K562 (cell line): ENCODE data around the gene EIF4E2. TPM values are rescaled to one million over a fixed set of nuclear protein-coding genes. Genes with fewer than 3 reads are reported as not detected.

ENCODE experiments used
- ATAC-seq: fragments of 200-7000 bp; cut with Tn5 transposase; 3 replicates; pipeline ENCODE4 v1.9.1; 2020; ENCODE audit warnings: moderate library complexity
- BruUV-seq: library from RNA; stranded (reverse); fragments of 400-500 nt; replicated peaks from 2 replicates; lab custom pipeline; 2021; lab: Mats Ljungman, UMichigan
- CTCF ChIA-PET: fragments of 300-600 bp; formaldehyde crosslinking; extraction: SDS; loops from one replicate; lab custom pipeline; 2021; ENCODE audit warnings: low intra/inter-chr PET ratio; lab: Yijun Ruan, JAX
- POLR2A ChIA-PET: fragments of 300-600, 350-650 bp; sonication (Branson Sonifier 250); formaldehyde crosslinking; extraction: SDS; loops from one replicate; lab custom pipeline; 2021; ENCODE audit warnings: antibody characterized with exemption, inconsistent platforms; lab: Yijun Ruan, JAX
- DNase-seq, 4 experiments: peaks; one replicate each; pipeline versions ENCODE4 v3.0.0 to v3.0.0-alpha.2; 2011 to 2018; ENCODE audit warnings: low spot score in 3 of 4, mixed read lengths in 3 of 4; ENCODE audit errors: extremely low read depth in 1 of 4
- FAIRE-seq: peaks from 2 replicates; lab custom pipeline; 2011; peaks lifted over from hg19 to GRCh38; lab: Jason Lieb, UNC
- H2AFZ ChIP-seq: 2 replicates; pipeline ENCODE4 v1.6.0; 2011; ENCODE audit warnings: low read depth, low read length, control low read depth, inconsistent platforms
- H3K27ac ChIP-seq: fragments of 200-600 bp; 3 replicates; pipeline ENCODE4 v1.8.0; 2011; ENCODE audit warnings: low read depth, mild to moderate bottlenecking, control low read depth, inconsistent platforms, low read length, moderate library complexity, mixed read lengths; ENCODE audit errors: extremely low read depth
- H3K27me3 ChIP-seq, 2 experiments: fragments of 300-600 bp in 1 of 2; 2 replicates in 1 of 2; 3 replicates in 1 of 2; pipeline versions ENCODE4 v1.6.0 to v1.8.0; 2011; ENCODE audit warnings: inconsistent platforms in 2 of 2, low read length in 2 of 2, mild to moderate bottlenecking in 1 of 2, mixed read lengths in 1 of 2, moderate library complexity in 1 of 2; ENCODE audit not compliant: control insufficient read depth in 2 of 2, insufficient read depth in 2 of 2
- H3K36me3 ChIP-seq: fragments of 300-600 bp; 3 replicates; pipeline ENCODE4 v1.8.0; 2011; ENCODE audit warnings: mild to moderate bottlenecking, low read length, inconsistent platforms; ENCODE audit not compliant: control insufficient read depth, insufficient read depth
- H3K4me1 ChIP-seq, 2 experiments: fragments of 200-600 bp in 1 of 2; replicated peaks in 1 of 2; 2 replicates in 1 of 2; 3 replicates in 1 of 2; pipeline versions ENCODE4 v1.5.1 to v1.8.0; 2011; ENCODE audit warnings: inconsistent platforms in 2 of 2, low read length in 2 of 2, mild to moderate bottlenecking in 1 of 2, mixed read lengths in 1 of 2, moderate library complexity in 1 of 2; ENCODE audit not compliant: control insufficient read depth in 2 of 2, insufficient read depth in 2 of 2
- H3K4me2 ChIP-seq: 2 replicates; pipeline ENCODE4 v1.6.1; 2011; ENCODE audit warnings: low read length, control low read depth, inconsistent platforms, mixed read lengths; ENCODE audit not compliant: insufficient read depth
- H3K4me3 ChIP-seq: fragments of 200-600 bp; sonication (generic), shearing (Covaris generic); 2 replicates; pipeline ENCODE4 v1.5.1; 2016; ENCODE audit warnings: control low read depth, inconsistent platforms
- H3K79me2 ChIP-seq: fragments of 200-600 bp; 3 replicates; pipeline ENCODE4 v1.8.0; 2011; ENCODE audit warnings: low read length, inconsistent platforms; ENCODE audit not compliant: control insufficient read depth, insufficient read depth
- H3K9ac ChIP-seq, 2 experiments: 2 replicates each; pipeline versions ENCODE4 v1.6.0 to v1.6.1; 2011; ENCODE audit warnings: low read depth in 2 of 2, low read length in 2 of 2, control low read depth in 1 of 2, inconsistent platforms in 1 of 2, mild to moderate bottlenecking in 1 of 2, mixed read lengths in 1 of 2; ENCODE audit not compliant: insufficient read depth in 1 of 2
- H3K9me1 ChIP-seq: one replicate; pipeline ENCODE4 v1.6.0; 2011; ENCODE audit warnings: inconsistent platforms, mild to moderate bottlenecking, low read length, moderate library complexity; ENCODE audit not compliant: control insufficient read depth, insufficient read depth
- H3K9me3 ChIP-seq: replicated peaks from 2 replicates; pipeline ENCODE4 v1.5.1; 2011; ENCODE audit warnings: low read depth, low read length, inconsistent platforms; ENCODE audit not compliant: control insufficient read depth, insufficient read depth
- H4K20me1 ChIP-seq: replicated peaks from 2 replicates; pipeline ENCODE4 v1.6.1; 2011; ENCODE audit warnings: low read length, inconsistent platforms, mixed read lengths; ENCODE audit not compliant: control insufficient read depth, insufficient read depth
- ETS2 ChIP-seq: IDR thresholded peaks from 2 replicates; pipeline ENCODE4 v1.6.1; 2016; ENCODE audit warnings: borderline replicate concordance, missing genetic modification characterization, mild to moderate bottlenecking, moderate library complexity, missing compliant biosample characterization; ENCODE audit not compliant: poor library complexity, severe bottlenecking
- HLTF ChIP-seq: fragments of 450-650 bp; IDR thresholded peaks from 2 replicates; pipeline ENCODE4 v1.6.1; 2016
- ZFP30 ChIP-seq: fragments of 250-450 bp; sonication (Bioruptor Pico); IDR thresholded peaks from 2 replicates; pipeline ENCODE4 v1.8.0; 2022; ENCODE audit warnings: moderate library complexity, mild to moderate bottlenecking, inconsistent platforms, borderline replicate concordance
- ZNF146 ChIP-seq: IDR thresholded peaks from one replicate; pipeline ENCODE4 v1.6.1; 2018; ENCODE audit warnings: missing compliant biosample characterization; ENCODE audit not compliant: unreplicated experiment
- WGBS: fragments of 100-300 bp; shearing (Covaris generic); methylation state at CpG from one replicate; pipeline ENCODE4 v1.1.6; 2016; ENCODE audit warnings: low coverage, mixed read lengths; ENCODE audit not compliant: insufficient coverage; ENCODE audit errors: missing lambda C conversion rate; 5-methylcytosine and 5-hydroxymethylcytosine counted together
- in situ Hi-C: fragments of 300-500 bp; cut with MboI; formaldehyde crosslinking; loops from 4 replicates; pipeline ENCODE4 v1.15.0; 2018; ENCODE audit warnings: inconsistent platforms, mixed read lengths
- intact Hi-C: fragments of 100-400 bp; cut with micrococcal nuclease; formaldehyde crosslinking; loops from 2 replicates; pipeline ENCODE4 v1.14.2; 2022
- polyA plus RNA-seq, 8 experiments: library from polyadenylated mRNA; depleted of rRNA in 4 of 8; stranded (reverse) in 5 of 8; unstranded in 3 of 8; fragments of >200 nt; fragmentation: Nextera tagmentation in 2 of 8; fragmentation: Illumina TruSeq in 1 of 8; extraction: Ambion mirVana in 2 of 8; extraction: Trizol in 1 of 8; gene quantifications; 2 replicates each; pipeline versions ENCODE4 v1.2.1 to v1.2.3, GENCODE V29; 2011 to 2014; ENCODE audit warnings: inconsistent platforms in 1 of 8, missing spikeins in 1 of 8
- total RNA-seq, 7 experiments: library from RNA; depleted of rRNA in 6 of 7; stranded (reverse); fragments of >200 nt in 6 of 7; fragmentation: Illumina TruSeq in 2 of 7; extraction: Trizol in 2 of 7; gene quantifications; 2 replicates each; pipeline versions ENCODE4 v1.2.1 to v1.2.3, GENCODE V29; 2011 to 2021; ENCODE audit warnings: low replicate concordance in 1 of 7
- TF ChIP-seq, protein P1 (sequence below): fragments of 200-800 bp; sonication (Bioruptor generic); IDR thresholded peaks from 2 replicates; pipeline ENCODE4 v1.6.1; 2017; ENCODE audit warnings: missing genetic modification characterization, missing compliant biosample characterization
- TF ChIP-seq, protein P2 (sequence below), 2 experiments: fragments of 450-650 bp in 1 of 2; sonication (generic) in 1 of 2; formaldehyde crosslinking in 1 of 2; IDR thresholded peaks; 2 replicates each; pipeline versions ENCODE4 v1.7.1 to v1.9.0; 2016 to 2022; ENCODE audit warnings: inconsistent platforms in 1 of 2, mild to moderate bottlenecking in 1 of 2, missing genetic modification reagents in 1 of 2
- TF ChIP-seq, protein P3 (sequence below): fragments of 250-450 bp; sonication (Bioruptor Pico); IDR thresholded peaks from 2 replicates; pipeline ENCODE4 v1.5.0; 2022; ENCODE audit warnings: mild to moderate bottlenecking

The EIF4E2 gene
- total and polyA plus RNA-seq, 9 of the 15 experiments (the other 6 are each of a cell fraction or from before 2014, with no cell fraction given): 33.9 to 169 (median 77.5) TPM

DNA sequence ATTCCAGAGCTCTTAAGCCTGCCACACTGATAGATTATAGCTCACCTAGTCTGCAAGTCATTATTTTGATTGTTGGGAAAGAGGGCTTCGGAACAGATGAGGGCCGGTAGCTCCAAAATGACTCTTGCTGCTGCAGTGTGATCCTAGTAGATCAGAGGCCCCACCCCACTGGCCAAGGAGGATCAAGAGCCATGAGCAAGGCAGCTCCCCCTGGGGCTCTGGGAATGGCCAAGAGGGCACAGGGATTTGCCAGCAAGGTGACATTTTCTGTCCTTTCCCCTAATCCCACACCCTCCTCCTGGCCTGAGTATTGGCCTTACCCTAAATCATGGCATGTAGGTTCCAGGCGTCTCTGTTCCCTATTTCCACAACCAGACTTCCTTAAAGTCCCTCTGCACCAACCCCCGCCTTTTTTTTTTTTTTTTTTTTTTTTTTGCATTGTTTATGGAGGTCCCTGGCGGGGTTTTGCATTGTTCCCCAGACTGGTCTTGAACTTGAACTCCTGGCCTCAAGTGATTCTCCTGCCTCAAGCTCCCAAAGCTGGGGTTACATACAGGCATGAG is 36.5 kb downstream of the EIF4E2 start:
- H3K4me3 ChIP-seq: no peak overlapping the region
- no peaks in the 10 kb centered on the region for H3K36me3 ChIP-seq
- H3K9me1 ChIP-seq: no peaks in the 10 kb centered on the region
- intact Hi-C loops: no loop called here
- ChIA-PET CTCF (no interaction called here), POLR2A (no interaction called here)
- no peaks in the 10 kb centered on the region for H3K79me2 ChIP-seq
- H3K4me1 ChIP-seq: no peaks in the 10 kb centered on the region
- no peak overlapping the region for H3K4me2 ChIP-seq
- no peaks in the 10 kb centered on the region for H4K20me1 ChIP-seq
- no peak overlapping the region for H2AFZ ChIP-seq
- H3K9me3 ChIP-seq: no peaks in the 10 kb centered on the region
- FAIRE-seq (no peak), ATAC-seq (no peak), DNase-seq (no peak)
- no peaks in the 10 kb centered on the region; a peak in 1 of 5 replicates for H3K27me3 ChIP-seq
- in situ Hi-C loops: no loop called here
- H3K9ac ChIP-seq: no peak overlapping the region
- no peak overlapping the region for H3K27ac ChIP-seq
- WGBS: 27% methylated on average over 4 of the region's 5 CpGs
- no TSS peak for BruUV-seq
- TF ChIP-seq ZNF146 (CRISPR knock-in tag) (no peak), ZFP30 (CRISPR knock-in tag) (no peak), ETS2 (no peak), HLTF (no peak)
- TF ChIP-seq, protein P1, sequence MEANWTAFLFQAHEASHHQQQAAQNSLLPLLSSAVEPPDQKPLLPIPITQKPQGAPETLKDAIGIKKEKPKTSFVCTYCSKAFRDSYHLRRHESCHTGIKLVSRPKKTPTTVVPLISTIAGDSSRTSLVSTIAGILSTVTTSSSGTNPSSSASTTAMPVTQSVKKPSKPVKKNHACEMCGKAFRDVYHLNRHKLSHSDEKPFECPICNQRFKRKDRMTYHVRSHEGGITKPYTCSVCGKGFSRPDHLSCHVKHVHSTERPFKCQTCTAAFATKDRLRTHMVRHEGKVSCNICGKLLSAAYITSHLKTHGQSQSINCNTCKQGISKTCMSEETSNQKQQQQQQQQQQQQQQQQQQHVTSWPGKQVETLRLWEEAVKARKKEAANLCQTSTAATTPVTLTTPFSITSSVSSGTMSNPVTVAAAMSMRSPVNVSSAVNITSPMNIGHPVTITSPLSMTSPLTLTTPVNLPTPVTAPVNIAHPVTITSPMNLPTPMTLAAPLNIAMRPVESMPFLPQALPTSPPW (CRISPR knock-in tag): no peak
- TF ChIP-seq, protein P2, sequence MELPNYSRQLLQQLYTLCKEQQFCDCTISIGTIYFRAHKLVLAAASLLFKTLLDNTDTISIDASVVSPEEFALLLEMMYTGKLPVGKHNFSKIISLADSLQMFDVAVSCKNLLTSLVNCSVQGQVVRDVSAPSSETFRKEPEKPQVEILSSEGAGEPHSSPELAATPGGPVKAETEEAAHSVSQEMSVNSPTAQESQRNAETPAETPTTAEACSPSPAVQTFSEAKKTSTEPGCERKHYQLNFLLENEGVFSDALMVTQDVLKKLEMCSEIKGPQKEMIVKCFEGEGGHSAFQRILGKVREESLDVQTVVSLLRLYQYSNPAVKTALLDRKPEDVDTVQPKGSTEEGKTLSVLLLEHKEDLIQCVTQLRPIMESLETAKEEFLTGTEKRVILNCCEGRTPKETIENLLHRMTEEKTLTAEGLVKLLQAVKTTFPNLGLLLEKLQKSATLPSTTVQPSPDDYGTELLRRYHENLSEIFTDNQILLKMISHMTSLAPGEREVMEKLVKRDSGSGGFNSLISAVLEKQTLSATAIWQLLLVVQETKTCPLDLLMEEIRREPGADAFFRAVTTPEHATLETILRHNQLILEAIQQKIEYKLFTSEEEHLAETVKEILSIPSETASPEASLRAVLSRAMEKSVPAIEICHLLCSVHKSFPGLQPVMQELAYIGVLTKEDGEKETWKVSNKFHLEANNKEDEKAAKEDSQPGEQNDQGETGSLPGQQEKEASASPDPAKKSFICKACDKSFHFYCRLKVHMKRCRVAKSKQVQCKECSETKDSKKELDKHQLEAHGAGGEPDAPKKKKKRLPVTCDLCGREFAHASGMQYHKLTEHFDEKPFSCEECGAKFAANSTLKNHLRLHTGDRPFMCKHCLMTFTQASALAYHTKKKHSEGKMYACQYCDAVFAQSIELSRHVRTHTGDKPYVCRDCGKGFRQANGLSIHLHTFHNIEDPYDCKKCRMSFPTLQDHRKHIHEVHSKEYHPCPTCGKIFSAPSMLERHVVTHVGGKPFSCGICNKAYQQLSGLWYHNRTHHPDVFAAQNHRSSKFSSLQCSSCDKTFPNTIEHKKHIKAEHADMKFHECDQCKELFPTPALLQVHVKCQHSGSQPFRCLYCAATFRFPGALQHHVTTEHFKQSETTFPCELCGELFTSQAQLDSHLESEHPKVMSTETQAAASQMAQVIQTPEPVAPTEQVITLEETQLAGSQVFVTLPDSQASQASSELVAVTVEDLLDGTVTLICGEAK (IDR thresholded peaks at IDR 0.05): no peak
- TF ChIP-seq, protein P2 (CRISPR knock-in tag; IDR thresholded peaks at IDR 0.05): no peak
- TF ChIP-seq, protein P3, sequence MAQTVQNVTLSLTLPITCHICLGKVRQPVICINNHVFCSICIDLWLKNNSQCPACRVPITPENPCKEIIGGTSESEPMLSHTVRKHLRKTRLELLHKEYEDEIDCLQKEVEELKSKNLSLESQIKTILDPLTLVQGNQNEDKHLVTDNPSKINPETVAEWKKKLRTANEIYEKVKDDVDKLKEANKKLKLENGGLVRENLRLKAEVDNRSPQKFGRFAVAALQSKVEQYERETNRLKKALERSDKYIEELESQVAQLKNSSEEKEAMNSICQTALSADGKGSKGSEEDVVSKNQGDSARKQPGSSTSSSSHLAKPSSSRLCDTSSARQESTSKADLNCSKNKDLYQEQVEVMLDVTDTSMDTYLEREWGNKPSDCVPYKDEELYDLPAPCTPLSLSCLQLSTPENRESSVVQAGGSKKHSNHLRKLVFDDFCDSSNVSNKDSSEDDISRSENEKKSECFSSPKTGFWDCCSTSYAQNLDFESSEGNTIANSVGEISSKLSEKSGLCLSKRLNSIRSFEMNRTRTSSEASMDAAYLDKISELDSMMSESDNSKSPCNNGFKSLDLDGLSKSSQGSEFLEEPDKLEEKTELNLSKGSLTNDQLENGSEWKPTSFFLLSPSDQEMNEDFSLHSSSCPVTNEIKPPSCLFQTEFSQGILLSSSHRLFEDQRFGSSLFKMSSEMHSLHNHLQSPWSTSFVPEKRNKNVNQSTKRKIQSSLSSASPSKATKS (CRISPR knock-in tag): no peak
